Raji (cell line): Measurements from ENCODE around the gene SLC7A8.

Source experiments
- POLR2A ChIP-seq: IDR thresholded peaks from 2 replicates; pipeline ENCODE4 v1.6.1; 2011; ENCODE audit warnings: low read depth, low read length, control low read depth; ENCODE audit not compliant: insufficient read depth

SLC7A8 gene

DNA sequence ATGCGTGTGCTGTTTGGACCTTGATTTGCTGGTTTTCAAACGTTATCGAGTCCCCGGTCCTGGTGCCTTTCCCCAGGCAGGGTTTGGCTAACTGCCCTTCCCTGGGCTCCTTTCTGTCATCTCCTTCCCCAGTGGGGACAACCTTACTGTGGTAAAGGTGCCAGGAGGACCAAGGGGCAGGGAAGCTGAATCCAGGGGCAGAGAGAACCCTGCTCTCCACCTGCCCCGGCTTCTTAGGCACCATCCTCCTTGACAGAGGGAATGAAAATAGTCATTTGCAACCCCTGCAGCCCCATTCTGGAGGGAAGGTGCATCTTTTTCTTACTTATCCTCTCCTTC lies 69.4 kb downstream of the SLC7A8 start:
- no peak for TF ChIP-seq POLR2A

DNA sequence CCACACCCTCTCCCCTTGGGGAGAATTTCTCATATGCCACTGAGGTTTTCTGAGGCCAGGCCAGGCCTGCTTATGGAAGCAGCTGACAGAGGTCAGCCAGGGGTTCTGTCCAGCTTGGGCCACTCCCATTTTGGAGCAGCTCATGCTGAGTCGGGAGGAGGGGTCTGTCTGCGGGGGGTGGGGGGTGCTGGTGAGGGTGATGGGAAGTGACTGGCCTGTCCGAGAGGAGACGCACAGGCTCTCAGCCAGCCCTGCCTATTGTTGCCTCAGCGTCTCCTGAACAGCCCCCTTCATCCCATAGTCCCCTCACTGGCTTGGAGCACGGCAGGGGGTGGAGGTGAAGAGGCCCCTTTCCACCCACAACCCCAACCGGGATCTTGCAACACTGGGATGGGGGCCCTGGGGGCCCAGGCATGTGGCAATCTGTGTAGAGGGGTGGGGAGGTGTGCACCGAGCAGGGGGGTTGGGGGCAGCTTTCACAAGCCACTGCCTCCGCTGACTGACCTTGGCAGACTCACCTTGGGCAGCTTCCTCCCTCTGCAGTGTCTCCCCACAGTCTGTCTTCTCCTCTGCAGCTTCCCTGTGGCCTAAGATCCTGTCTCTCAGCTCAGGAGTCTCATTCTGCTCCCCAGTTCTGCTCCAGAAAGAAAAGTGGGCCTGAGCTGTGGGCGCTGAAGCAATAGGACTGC lies 69.9 kb downstream of the SLC7A8 start:
- TF ChIP-seq POLR2A: no peak

DNA sequence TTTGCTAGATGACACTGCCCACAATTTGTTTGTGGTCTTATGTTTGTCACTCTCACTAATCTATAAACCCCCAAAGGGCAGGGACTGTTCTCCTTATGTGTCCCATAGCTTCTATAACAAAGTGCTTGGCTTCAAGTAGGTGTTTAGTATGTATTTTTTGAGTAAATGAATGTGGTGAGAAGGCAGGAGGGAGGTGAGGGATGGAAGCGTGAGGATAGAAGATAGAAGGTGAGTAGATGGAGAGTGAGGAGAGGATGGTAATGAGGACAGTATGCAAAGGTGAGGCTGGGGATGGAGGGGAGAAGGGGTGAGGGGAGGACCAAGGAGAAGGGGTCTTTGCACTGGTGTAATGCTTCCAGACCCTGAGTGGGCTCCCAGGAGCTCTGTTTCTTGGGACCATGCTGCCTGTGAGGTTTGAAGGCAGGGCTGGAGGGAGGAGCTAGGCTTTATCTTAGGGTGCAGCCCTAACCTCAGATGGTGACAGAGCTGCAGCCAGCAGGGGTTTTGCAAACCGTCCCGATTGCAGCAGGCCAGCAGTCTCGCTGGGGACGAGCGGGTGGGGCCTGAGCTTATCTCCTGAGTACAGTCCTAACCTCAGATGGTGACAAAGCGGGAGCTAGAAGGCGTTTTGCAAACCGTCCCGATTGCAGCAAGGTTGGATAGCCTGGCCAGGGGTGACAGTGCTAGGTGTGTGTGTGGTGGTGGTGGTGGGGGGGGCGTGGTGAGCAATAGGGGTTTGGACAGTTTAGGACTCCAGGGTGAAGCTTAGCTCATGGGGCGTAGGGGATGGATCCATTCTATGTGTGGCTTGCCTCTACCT lies 70.9 kb downstream of the SLC7A8 start:
- TF ChIP-seq POLR2A: no peak

DNA sequence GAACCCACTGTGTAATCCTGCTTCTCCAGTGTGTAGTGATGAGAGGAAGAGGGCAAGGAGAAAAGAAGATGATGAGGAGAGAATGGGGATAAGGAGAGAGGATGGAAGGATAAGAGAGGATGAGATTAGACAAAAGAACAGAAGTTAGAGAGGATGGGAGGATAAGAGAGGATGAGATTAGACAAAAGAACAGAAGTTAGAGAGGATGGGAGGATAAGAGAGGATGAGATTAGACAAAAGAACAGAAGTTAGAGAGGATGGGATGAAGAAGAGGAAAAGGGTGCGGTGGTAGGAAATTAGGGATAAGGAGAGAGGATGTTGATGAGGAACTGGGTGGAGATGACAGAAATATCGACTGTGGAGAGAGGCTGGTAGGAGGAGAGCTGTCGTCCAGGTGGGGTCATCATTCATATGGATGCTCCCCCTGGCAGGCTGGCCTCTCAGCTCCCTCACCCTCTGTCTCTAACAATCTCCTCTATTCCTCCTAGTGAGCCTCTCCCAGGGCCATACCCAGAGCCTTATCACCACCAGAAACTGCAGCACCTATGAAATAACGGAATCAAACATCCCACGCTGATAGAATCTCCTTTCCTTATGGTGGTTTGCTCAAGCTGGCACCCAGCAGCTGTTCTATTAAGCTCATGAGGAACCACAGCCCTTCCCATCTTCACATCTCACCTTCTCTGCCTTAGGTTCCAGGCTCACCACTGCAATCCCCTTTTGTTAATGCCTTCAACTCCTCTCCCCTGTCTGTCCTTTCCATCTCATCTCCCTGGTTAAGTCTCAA lies 72.7 kb downstream of the SLC7A8 start:
- TF ChIP-seq POLR2A: no peak

DNA sequence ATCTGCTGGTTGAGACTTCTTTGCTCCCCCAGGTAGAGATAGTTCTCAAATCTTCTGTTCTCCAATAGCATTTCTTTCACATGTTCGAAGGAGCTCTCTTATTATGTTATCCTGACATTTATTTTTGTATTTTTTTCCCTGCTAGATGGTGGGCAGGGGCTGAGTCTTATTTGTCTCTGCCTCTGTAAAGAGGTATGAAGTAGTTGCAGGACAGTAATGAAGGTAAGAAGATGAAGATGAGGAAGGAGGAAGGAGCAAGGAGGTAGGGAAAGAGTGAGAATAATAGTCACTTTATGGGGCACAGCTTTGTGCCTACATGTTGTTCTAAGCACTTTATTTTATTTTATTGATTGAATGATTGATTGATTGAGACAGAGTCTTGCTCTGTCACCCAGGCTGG lies 73.7 kb downstream of the SLC7A8 start:
- TF ChIP-seq POLR2A: no peak

DNA sequence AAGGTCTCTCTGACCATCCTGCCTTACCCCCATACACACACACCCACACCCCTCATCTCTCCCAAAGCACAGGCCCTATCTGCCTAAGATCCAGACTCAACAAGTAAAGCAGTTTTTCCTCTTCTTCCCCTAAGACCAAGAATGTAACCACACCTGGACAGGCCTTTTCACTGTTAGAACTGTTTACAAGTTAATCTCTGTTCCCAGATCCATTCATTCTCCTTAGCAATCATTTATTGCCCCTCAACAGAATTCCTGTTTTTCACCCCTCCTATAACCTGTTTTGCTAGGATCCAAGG lies 76.8 kb downstream of the SLC7A8 start:
- TF ChIP-seq POLR2A: no peak

DNA sequence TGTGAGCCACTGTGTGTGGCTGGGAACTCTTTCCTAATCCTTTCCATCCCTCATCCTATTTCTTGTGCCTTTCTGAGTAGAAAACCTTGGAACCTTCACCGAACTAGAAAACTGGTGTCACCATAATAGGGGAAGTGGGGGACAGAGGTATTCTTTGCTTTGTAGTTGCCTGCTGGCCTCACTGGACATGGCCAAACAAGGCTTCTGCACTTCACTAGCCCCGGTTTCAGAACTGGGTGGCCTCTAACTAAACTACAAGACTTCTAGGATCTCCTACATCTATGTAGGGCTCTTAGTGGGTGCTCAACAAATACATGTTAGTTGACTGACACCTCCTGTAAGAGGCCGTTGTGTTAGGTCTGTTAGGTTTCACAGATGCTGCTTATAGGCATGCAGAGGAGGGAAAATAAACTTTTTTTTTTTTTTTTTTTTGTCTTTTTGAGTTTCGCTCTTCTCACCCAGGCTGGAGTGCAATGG lies 78.1 kb downstream of the SLC7A8 start:
- no peak for TF ChIP-seq POLR2A

DNA sequence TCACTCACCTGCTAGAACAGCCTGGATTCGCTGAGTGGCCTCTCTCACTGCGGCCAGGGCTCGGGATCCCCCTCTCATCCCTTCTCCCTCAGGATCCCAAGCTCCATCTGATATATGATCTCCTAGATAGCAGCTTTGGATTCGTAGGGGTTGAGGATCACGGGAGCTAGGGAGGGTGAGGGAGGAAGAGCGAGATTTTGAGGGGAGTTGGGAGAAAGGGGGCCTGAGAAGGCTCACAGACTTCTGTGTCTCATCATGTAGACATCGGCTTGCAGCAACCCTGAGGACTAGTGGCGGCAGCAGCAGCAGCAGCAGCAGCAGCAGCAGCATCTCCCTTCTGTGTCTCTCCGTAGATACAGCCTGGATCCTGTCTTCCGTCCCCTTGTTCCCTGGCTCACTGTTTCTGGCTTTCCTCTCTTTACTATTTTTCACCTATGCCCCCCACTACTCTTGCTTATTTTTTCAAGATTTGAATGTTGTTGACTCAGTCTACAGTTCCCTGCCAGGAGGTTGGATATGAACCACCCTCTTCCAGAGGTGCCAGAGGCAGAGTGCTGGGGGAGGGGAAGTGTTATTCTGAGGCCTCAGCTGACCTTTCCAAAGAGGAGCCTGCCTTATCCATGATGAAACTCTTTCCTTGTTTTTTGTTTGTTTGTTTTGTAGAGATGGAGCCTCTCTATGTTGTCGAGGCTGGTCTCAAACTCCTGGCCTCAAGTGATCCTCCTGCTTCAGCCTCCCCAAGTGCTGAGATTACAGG lies 78.7 kb downstream of the SLC7A8 start, which contains the start of gene CIROP:
Gene CIROP, minus strand, starts transcription at position 399 of the 757 bp plus-strand sequence. Its CDS starts 69 bp downstream, at position 330.
- TF ChIP-seq POLR2A: no peak

DNA sequence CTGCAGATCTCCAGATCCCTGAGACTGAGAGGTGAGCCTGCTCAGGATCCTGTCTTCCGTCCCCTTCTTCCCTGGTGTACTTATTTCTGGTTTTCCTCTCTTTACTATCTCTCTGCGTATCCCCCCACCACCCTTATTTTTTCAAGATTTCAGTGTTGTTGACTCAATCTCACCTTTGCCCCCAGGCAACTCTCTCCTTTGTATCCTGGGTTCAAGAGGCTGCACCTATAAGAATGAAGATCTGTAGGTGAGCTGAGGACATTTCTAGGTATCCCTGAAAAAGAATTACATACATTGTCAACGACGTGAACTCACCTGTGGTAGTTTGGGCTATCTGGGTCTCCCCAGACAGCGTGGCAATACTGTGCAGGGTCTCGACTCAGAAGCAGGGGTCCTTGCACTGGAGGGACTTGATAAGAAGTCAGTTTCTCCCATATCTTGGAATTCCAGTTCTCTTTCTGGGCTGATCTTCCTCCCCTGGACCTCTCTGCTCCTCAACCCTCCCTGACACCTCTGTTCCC lies 79.3 kb downstream of the SLC7A8 start:
- no peak for TF ChIP-seq POLR2A

DNA sequence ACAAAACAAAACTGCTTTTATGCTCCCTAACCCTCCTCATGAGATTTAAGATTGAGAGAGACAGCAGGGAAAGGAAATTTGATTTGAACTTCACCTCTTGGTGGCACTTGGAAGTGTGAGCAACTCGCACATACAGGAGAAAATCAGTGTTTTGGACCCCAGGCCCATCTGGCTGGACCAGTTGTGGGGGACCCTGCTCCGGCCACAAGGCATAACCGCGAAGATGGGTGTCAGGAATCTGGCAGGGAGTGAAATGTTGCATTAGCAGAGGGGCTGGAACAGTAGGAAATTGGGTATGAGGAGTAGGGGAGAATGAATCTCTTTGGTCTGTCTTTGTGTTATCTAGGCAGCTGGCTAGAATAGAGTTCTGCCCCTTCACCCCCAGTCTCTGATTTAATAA lies 79.9 kb downstream of the SLC7A8 start:
- no peak for TF ChIP-seq POLR2A

DNA sequence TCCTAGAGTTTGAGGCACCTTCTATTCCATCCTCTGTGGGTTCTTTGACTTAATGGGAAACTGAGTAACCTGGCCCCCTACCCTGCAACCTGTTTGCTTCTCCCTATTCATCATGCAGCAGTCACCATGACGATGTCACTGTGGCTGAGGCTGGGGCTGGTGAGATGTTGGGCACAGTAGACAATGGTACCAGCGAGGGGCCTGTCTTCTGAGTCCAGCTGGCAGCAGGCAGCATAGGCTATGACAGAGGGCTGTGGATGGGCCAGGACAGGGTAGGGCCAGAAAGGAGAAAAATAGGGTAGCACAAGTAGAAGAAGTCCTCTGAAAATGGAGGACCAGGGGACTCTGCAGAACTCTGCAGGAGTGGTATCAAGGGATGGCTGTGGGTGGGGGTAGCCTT lies 80.7 kb downstream of the SLC7A8 start:
- TF ChIP-seq POLR2A: no peak

DNA sequence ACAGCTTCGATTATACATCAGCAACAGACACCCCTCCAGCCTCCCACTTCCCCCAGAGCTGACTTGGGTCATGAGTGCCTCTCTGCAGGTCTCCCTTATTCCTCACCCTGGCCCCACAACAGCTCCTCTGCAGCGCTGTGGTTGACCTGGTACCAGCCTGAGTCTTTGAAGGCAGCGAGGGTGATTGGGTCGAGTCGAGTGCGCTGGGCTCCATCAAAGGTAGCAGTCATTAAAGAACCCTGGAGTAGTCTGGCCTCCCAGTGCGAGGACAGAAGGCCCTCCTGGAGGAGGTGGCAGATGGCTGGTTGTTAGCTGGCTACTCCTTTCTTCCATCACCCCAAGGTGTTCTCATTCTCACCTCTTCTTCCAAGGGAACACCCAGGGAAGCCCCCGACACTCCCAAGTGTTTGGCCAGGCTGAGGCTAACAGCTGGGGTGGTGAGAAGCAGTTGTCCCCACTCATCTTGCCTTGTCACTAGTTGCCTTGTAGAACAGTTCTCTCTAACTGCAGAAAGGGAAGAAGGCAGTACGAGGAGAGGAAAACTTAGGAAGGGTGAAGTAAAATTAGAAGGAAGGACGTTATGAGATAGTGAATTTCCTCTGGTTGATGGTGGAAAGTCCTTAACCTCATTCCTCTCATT lies 81.4 kb downstream of the SLC7A8 start:
- TF ChIP-seq POLR2A: no peak

DNA sequence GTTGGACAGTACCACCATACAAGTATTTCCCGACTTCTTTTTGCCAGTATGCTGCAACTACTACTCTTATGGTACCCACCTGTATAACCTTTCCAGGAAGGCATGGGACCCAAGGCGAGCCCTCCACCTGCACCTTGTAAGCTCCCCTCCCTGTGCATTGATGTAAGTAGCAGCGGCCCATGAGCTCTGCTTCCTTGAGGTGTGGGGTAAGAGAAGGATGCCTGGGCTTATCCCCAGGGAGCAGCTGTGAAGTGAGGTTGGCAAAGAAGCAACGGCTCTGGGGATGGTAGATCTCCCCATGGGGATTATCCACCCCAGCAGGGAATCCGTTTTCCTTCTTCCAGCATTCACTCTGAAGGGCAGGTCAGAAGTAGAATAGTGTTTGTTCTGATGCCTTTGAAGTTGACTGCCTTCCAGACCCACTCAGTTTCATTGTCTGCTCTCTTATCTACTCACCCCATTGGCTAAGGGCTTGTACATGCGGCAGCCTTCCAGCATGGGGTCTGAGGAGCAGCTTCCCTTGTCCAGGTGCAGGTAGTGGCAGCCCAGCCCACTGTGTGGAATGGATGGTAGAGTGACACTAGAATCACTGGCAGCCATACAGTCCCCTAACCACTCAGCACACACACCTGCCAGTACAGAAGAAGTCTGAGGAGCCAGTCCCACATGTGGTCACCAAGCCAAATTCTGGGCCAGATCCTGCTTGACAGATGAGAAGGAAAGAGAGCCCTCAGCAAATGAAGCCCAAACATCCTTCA lies 82.1 kb downstream of the SLC7A8 start:
- no peak for TF ChIP-seq POLR2A
